HG02763 (cell line): ENCODE measurements around the gene NAALADL1.
A peak's percentile ranks its signal among the peaks of the same experiment; 100 is the strongest.

Source experiments
- ATAC-seq: cut with Tn5 transposase; IDR thresholded peaks from one replicate; pipeline ENCODE4 v1.9.1; 2021; ENCODE audit warnings: mild to moderate bottlenecking, moderate library complexity; ENCODE audit not compliant: unreplicated experiment

NAALADL1 gene

DNA sequence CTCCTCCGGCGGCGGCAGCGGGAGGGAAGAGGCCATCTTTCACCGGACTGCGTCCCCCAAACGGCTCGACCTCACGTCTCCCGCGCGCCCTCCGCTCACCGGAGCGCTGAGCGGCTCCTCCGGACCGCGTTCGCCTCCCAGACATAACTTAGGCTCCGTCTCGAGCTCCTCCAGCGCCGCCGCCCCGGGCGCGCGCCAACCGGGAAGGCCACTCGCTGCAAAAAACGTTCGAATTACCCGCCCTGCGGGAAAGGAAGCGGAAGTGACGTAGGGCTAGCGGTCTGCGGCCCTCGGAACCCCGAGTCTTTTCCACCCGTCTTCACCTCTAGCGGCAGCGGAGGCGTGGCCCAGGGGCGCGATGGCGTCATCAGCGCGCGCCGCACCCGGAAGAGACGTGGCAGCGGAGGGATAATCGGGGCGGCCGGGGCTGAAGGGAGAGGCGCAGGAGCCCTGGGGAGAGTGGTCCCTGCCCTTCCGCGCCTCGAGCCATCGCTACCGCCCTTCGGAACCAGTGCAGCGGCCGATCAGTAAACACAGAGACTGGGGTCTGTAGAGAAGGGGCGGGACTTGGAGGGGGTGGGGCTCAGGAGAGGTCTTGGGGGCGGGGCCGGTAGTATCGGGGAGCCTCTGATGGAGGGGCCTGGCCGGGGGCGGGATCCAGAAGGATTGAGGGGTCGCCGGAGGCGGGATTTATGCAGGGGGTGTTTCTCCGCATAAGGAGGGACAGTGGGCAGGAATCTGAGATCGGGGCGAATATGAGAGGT lies 25.7 kb upstream of the NAALADL1 start, which contains the start of the genes CDCA5 and ZFPL1:
CDCA5 (minus strand) TSS at position 207 of the 764 bp plus-strand sequence; CDS start at position 145, 62 bp downstream.
ZFPL1 (plus strand) TSS at position 389 of the 764 bp plus-strand sequence. CDS start 477 bp downstream, outside the sequence.
- peak; percentile 87 for ATAC-seq

DNA sequence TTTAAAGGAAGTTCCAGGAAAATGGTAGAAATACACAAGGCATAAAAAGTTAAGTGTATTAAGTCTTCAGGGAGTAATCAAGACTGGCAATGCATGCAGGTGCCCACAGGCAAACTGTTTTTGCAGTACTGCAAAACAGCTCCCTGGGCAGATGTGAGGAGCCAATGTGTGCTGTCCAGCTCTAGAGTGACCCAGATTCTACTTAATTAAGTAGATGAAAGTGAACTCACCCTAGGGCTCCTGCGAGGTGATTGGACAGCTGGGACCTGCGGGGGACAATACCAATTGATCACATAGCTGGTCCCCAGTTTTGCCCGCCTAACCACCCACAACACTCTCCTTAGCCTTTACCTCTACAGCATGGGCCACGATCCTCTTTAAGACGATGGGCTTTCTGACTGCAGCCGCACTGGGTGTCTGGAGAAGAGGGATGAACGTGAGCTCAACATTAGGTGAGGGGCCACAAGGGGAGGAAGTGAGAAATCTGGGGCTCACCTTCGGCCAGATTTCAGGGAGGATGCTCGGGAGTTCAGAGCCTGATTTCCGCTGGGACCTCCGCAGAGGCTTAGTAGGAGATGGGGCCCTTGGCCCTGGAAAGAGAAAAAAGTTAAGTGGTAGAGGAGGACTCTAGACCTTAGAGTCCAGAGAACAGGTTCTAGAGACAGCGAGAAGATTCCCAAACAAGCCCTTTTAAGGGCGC lies 24.9 kb upstream of the NAALADL1 start:
- no peak for ATAC-seq

DNA sequence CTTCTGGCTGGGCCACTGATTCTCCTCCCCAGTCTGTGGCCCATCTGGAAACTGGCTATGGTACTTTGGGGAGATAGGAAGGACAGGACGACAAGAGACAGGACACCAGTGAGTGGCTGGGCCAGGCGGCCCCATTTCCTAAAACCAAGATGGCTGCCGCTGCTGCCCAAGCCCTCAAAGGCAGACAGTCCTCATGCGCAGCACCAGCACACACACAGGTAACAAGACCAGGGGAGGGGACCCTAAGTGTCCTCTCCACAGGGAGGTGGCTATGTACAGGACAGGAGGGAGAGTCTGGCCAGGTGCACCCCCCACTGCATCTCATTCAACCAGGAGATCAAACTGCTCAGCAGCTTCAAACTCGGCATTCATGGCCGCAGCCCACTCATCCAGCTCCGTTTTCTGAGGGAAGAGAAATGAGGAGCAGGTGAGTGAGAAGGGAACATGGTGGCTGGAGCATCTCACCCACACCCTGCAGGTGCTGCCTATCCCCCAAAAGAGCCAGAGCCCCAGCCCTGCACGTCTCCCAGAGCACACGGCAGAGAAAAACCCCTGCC lies 20.5 kb upstream of the NAALADL1 start:
- ATAC-seq, result no peak

DNA sequence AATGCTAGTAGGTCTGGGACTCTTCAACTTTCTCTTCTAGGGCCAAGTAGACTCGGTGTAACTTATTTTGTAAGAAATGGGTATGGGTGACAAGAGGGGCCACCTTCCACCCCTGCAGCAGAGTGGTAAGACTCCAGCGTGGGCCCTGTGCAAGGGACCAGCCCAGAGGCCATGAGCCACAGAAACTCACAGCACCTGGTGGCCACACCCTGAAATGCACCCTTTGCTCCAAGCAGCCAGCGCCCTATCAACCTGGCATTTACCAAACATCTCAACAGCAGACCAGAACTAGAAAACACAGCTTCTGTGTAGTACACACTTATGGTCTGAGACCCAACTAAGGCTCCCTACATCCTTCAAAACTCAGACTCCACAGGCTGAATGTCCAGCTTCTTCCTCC lies 19.8 kb upstream of the NAALADL1 start:
- ATAC-seq, result no peak

DNA sequence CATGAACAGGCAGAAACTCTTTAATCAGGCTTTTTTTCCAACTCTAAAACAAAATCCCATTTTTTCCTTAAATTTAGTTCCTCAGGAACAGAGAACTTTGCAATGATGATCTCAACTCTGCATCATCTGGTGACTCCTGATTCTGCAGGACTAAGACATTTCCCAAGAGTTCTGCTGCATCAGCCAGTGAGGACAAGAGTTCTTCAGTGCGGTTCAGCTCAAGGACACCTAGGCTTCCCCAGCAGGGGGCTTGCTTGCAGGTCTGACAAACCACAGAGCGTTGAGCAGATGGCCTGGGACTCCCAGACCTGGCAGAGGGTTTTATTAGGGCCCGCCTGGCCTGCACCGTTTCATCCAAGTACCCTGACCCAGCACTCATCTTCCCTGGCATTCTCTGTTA lies 19.1 kb upstream of the NAALADL1 start:
- ATAC-seq, result no peak

DNA sequence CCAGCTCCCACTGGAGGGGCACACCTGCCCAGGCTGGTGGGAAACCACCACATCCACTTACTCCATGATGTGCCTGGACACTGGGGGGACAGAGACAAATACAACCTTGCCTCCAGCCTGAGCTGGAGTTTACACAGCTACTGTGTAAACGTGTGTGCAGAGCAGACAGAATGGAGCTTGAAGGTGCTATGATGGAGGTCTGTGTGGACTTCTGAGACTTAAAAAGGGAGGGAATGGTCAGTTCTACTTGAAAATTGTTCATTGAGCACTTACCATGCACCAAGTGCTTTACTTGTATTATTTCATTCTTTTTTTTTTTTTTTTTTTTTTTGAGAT lies 14.2 kb upstream of the NAALADL1 start:
- ATAC-seq, result no peak

DNA sequence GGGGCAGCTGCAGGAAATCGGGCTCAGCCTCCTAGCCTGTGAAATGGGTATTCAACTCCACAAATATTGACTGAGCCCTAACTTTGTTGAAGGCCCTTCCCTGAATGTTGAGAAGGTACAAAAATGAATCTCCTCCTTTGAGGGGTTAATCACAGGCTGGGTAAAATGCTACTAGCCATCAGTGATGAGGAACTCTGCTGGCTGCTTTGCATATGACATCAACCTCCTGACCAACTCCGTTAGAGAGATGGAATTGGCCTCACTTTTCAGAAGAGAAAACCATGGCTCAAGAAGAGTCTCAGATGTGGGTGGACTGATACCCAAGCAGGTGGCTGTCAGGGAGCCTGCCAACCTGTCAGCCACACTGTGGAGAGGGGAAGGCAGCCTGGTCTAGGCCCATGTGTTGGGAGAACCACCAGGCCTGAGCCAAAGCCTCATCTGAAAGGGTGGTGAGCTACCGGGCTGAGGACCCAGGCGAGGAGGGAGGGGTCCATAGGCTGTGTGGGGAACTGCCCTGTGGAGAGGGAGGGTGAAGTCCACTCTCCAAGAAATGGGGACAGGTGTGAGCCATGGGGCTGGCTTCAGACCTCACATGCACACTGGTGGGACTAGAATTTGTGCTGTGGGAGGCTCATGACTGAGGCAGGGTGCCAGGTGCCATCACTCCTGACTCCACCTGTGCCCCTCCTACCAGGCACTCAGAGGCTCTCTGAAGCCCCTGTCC lies 13.7 kb upstream of the NAALADL1 start:
- no peak for ATAC-seq

DNA sequence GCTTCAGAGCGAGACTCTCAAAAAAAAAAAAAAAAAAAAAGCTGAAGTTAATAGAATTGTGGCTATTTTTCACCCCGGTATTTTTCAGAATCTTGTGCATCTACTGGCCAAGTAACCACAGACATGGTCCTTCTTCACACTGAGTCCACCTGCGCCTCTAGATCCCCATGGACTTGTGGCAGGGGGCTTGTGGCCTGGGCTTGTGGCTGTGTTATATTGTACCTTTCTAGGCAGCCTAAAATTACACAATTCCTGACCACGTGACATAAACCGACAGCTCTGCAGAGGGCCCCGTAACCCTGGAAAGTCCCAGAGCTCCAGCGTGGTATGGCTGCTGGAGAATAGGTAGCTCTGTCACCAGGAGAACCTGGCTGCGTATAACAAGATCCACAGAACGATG lies 10.9 kb upstream of the NAALADL1 start:
- ATAC-seq, result no peak

DNA sequence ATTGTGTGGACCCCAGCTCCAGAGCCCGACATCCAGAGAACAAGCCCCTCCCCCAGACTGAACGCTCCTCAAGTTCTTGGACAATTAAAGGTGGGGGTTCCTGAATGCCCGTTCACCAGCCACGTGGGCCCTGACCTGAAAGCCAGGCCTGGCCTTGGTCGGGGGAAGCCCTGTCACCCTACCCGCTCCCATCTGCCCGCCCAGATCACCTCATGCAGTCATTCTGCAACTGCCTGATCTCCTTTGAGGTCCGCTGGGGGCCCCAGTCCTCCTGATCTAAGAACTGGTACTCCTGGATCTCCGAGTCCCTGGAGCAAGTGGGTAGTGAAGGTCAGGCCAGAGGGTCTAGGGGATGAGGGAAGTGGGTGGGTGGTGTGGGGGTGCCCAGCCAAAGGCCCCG lies 9.1 kb upstream of the NAALADL1 start:
- ATAC-seq, result no peak

DNA sequence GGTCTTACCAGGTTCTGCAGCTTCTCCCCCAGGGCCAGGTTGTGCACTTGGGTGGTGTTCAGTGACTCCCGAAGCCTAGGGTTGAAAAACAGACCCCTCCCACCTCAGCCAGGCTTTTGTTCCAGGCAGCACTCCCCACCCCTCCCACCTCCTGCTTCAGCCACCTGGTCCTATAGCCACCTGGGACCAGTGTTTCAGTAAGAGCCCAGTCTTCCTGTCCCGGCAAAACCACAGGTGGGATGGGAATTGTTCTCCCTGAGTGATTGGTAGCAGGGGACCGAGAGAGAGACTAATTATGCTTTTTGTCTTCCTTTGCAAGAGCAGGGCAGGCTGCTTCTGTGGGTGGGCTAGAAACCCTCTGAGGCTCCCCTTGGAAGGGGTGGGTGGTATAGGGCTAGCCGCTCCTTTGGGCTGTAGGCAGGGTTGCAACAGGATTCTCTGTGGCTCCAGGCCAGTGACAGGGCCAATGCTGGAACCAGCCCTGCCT lies 8.5 kb upstream of the NAALADL1 start:
- no peak for ATAC-seq

DNA sequence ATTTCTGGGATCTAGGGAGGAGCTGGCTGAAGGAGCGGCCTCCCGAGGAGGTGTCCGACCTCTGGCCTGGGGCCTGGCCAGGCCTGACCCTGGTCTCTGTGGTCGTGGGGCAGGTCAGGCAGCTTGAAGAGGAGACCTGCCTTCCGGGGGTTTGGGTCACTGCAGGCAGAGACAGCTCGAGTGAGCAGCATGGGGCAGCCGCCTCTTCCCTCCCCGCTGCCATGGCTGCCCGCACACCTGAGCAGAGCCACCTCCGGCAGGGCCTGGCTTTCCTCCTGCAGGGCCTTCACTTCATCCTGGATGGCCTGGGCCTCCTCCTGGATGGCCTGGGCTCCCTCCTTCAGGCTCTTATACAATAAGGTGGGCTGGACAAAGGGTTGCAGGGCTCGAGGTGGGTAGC lies 8.0 kb upstream of the NAALADL1 start:
- no peak for ATAC-seq

DNA sequence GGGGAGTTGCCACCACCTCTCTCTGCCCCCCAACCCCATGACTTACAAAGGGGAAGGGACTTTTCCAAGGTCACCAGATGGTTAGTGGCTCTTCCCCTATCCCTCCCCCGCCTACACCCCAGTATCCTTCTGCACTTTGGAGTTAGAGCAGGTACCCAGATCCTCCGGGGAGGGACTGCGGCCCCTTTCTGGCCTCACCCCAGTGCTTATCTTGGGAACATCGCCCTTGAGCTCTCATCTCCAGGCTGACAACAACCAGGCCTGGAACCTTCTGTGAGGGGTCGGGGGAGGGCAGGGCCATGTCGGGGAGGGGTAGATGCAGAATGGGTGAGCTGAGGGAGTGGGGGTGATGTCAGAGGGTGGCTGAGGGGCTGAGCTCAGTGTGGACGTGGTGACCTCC lies 7.5 kb upstream of the NAALADL1 start:
- ATAC-seq, result no peak

DNA sequence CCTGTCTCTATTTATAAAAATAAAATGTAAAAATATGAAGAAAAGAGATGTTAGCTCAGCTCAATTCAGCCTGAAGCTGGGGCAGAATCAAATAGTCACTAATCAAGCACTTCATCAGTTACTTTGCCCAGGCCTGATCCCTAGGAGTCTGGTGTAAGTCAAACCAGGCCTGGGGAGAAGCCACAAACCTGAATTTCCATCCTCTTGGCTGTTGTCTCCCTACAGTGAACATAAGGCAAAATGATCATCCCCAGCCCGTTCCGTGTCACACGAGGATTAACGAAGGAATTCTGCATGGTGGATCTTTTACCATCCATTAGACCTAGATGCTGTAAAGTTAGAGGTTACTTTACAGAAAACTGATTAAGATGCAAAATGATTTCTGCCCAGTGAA lies 6.5 kb upstream of the NAALADL1 start:
- no peak for ATAC-seq

DNA sequence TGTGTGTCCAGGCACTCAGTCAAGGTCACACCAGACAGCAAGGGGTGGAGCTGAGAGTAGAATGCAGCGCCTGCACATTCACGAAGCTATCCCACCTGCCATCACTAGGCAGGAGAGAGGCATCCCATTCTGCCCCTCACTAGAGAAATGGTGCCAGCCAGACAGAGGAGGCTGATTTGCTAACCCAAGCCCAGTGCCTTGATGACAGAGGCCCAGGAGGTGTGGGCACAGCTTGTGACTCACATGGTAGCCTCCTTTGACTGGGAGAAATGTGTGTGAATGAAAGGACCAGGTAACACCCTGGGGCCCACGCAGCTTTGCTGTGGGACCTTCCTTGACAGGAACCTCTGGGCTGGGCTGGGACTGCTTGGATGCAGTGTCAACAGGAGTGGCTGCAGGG lies 5.2 kb upstream of the NAALADL1 start:
- ATAC-seq, result no peak

DNA sequence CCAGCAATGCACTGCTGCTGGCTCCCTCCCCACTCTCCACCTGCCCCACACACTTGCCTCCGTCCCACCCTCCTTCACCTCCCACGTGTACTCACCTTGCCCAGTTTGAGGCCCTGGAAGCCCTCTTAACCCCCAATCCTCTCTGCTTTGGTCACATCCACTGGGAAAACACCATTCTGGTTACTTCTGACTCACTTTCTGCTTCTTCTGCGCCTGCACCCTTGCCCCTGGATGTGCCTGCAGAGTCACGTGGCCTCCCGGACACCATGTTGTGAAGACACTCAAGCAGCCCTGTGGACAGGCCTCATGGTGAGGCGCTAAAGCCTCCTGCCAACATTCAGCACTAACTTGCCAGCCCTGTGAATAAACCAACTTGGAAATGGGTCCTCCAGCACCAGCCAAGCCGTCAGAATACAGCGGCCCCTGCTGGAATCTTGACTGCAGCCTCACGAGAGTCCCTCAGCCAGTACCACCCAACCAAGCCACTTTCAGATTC lies 2.6 kb upstream of the NAALADL1 start:
- no peak for ATAC-seq

DNA sequence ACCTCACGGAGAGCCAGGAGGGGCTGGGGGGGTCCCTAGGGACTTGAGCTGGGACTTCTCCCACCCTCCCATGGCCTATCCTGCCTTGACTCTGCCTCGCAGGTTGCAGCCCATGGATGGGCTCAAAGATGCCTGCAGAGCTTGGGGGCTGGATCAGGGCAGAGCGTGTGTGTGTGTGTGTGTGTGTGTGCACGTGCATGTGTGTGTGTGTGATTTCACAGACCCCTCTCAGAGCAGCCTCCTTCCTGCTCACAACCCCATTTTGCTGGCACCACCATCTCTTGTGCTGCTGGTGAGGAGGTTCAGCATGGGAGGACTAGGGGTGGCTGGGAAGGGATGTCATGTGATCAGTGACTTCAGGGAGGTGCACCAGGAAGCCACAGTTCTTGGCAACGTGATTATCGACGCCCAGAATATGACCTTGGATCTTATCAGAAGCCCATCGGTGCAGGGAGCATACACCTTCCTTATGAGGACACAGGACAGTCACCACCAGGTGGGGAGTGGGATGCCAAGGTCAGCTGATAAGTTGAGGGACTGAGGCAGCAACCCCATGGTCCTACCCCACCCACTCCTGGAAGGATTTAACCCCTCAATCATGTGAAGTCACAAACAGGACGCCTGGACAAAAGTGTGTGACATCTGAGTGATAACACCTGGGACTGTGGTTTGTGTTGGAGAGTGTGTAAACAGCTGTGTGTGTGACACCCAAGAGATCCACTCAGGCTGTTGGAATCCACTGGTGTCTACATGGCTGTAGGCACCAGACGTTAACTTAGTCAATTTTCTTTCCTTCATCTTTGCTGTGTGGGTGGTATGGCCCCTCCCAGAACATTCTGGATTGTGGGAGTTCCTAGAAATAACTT lies 1.8 kb upstream of the NAALADL1 start:
- ATAC-seq, result no peak

DNA sequence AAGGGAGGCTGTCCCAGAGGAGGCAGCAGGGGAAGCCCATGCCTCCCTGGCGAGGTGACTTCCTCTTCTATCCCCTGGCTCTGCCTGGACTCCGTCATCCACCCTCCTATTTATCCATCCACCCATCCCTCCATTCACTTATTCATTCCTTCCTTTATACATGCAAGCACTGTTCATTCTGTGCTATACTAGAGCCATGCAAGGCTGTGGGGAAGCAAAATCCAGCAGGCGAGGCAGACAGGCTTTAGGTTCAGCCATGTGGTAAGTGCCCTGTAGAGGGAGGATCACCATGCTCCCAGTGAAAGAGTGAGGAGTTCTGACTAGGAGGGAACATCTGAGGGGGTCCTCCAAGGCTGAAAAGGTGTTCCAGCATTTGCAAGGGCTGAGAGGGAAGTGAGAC lies 1.2 kb upstream of the NAALADL1 start:
- ATAC-seq, result no peak

DNA sequence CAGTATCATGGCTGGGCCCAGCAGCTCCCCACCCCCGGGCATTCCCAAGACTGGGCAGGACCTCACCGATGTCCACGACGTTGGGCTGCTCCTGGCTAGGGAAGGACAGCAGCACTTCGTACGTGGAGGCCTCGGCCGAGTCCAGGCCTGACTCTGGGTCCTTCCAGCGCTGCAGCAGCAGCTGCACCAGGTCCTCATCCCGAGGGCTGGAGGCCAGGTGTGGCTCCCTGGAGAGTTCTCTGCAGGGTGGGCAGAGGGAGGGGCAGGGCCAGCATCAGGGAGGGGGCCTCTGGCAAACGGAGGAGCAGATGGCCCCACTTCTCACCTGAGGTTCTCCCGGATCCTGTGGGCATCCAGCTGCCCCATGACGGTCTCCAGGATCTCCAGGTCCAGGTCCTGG lies 341 bp downstream of the NAALADL1 start:
- ATAC-seq, result no peak

DNA sequence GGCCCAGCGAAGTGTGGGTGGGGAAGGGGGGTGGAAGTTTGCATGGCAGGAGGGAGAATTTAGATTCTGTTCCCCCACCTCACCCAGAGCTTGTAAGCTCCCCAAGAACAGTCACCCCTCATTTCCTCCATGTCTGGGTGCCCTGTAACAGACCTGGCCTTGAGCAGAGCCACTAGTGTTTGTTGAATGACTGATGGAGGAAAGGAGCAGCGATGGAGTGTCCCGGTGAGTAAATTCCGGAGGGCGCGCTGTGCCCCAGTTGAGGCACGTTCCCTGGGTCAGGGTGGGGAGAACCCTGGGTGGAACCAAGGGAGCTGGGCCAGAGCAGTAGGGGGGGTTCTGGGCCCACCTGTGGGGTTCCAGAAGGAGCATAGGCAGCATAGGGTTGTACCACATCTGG lies 827 bp downstream of the NAALADL1 start:
- ATAC-seq, result no peak

DNA sequence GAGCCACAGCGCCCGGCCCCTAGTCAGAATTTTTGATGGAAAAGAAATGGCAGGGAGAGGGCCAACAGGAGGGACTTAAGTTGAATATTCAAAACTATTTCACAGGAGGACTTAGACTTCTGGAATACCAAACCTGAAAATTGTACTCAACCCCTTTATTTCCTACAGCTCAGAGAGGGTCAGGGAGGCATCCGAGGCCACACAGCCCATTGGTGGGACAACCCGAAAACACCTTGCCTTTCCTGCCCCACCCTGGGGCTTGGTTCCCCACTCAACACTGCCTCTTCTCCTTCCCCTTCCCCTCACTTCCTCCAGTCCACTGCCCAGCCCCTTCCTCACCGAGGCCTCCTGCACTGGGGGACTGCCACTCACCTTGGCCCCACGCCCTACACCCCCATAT lies 1.4 kb downstream of the NAALADL1 start:
- ATAC-seq, result no peak
